ENCODE results near the gene ARMH2. TPM values are rescaled to one million over a fixed set of nuclear protein-coding genes. Genes with fewer than 3 reads are reported as not detected.

ARMH2 gene
- total and polyA plus RNA-seq, 5 donors from 2014 or later, result 0.27 to 1.8 (median 0.29) TPM; not detected in 2

DNA sequence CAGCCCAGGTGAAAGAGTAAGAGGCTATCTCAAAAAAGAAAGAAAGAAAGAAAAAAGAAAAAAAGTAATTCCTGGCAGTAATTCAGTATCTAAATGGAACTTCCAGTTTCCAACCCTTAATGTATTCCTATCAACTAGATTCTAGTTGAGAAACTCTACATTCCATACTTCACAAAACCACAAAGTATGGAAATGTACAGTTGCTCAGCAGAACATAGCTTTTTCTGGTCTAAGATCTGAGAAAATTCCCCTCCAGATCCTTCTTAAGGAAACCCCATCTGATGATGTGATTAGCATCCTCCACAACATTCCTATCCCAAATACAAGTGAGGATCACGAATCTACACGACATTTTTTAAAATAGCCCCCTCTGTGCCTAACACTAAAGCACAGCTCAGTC lies 3.6 kb downstream of the ARMH2 start:
- Histone ChIP-seq H3K36me3 (ENCODE audit: control insufficient read depth, insufficient read depth, low read length) (no peaks in the 10 kb centered on the region), H3K27ac (ENCODE audit: insufficient read depth, low read length, poor library complexity, severe bottlenecking) (no peak overlapping the region), H3K27me3 (ENCODE audit: control insufficient read depth, insufficient read depth, low read length) (no peaks in the 10 kb centered on the region), H3K9me3 (ENCODE audit: control insufficient read depth in 2 of 2, low read length in 2 of 2) (no peaks in the 10 kb centered on the region), H3K4me1 (ENCODE audit: control insufficient read depth, insufficient read depth, low read length, poor library complexity, severe bottlenecking) (no peaks in the 10 kb centered on the region), H3K4me3 (ENCODE audit: low read depth, low read length) (no peak overlapping the region)
- Mint-ChIP-seq H3K27me3 (peaks cover 4% of the 10 kb centered on the region), H3K4me3 (no peak overlapping the region), H3K36me3 (peaks cover 4% of the 10 kb centered on the region), H3K4me1 (peaks cover 0 to 9% (median 7%) of the 10 kb centered on the region in 4 donors), H3K27ac (peak overlapping the region in 1 of 3 donors; percentile 4), H3K9me3 (no peaks in the 10 kb centered on the region)
- DNase-seq, result no peak
- no peak for ATAC-seq (ENCODE audit: low read depth in 2 of 2)

DNA sequence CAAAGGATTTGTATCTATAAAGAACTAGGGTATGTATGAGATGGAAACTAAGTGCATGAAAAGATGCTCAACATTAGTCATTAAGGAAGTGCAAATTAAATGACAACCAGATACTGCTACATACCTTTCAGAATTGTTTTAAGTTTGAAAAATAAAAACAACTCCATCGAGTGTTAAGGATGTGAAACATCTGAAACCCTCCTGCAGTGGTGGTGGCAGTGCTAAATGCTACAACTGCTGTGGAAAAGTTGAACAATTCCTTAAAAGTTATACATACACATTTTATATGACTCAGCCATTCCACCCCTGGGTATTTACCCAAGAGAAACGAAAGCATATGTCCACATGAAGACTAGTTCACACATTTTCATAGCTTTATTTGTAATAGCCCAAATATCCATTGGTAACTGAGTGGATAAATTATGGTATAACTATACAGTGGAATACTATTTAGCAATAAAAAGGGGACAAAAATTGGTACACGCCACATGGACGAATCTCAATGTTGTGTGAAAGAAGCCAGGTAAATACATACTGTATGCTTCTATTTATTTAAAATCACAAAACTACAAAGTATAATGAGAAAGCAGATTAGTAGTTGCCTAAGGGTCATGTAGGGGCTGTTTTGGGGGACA lies 10.6 kb downstream of the ARMH2 start:
- Histone ChIP-seq H3K27ac (ENCODE audit: insufficient read depth, low read length, poor library complexity, severe bottlenecking) (no peak overlapping the region), H3K4me1 (ENCODE audit: control insufficient read depth, insufficient read depth, low read length, poor library complexity, severe bottlenecking) (no peaks in the 10 kb centered on the region), H3K9me3 (ENCODE audit: control insufficient read depth in 2 of 2, low read length in 2 of 2) (no peaks in the 10 kb centered on the region), H3K27me3 (ENCODE audit: control insufficient read depth, insufficient read depth, low read length) (no peaks in the 10 kb centered on the region), H3K36me3 (ENCODE audit: control insufficient read depth, insufficient read depth, low read length) (peaks cover 22% of the 10 kb centered on the region), H3K4me3 (ENCODE audit: low read depth, low read length) (no peak overlapping the region)
- H3K36me3 Mint-ChIP-seq, result peaks cover 25% of the 10 kb centered on the region
- ATAC-seq (ENCODE audit: low read depth in 2 of 2) (no peak), DNase-seq (no peak)
- H3K4me3 Mint-ChIP-seq, result no peak overlapping the region
- no peaks in the 10 kb centered on the region for H3K9me3 Mint-ChIP-seq
- H3K27me3 Mint-ChIP-seq, result no peaks in the 10 kb centered on the region
- peak overlapping the region in 1 of 3 donors; percentile 11 for H3K27ac Mint-ChIP-seq
- H3K4me1 Mint-ChIP-seq, result peaks cover 0 to 5% (median 0%) of the 10 kb centered on the region in 4 donors

DNA sequence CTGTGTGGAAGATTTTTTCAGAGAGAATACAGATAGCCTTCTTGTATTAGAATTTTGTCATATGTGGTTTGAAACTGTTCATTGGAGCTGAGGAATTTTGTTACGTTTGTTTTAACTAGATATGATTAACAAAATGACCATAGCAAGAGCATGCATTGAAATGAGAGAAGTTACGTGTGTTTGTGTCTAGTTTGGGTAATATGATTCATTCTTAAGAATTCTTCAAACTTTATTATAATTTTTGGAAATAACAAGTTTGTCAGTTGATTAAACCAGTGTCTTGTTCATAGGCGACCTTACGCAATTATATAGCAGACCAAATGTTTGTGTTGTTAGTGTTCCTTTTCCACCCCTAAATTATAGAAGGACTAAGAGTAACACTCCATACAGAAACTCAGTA lies 18.5 kb downstream of the ARMH2 start:
- ATAC-seq (ENCODE audit: low read depth in 2 of 2) (no peak), DNase-seq (no peak)
- no peaks in the 10 kb centered on the region for H3K27me3 ChIP-seq (ENCODE audit: control insufficient read depth, insufficient read depth, low read length)
- H3K4me1 Mint-ChIP-seq, result peaks cover 14 to 38% (median 27%) of the 10 kb centered on the region in 4 donors
- no peak overlapping the region for H3K4me3 ChIP-seq (ENCODE audit: low read depth, low read length)
- peaks cover 24% of the 10 kb centered on the region for H3K36me3 Mint-ChIP-seq
- H3K9me3 Mint-ChIP-seq, result no peaks in the 10 kb centered on the region
- H3K27me3 Mint-ChIP-seq, result no peaks in the 10 kb centered on the region
- peaks cover 26% of the 10 kb centered on the region for H3K36me3 ChIP-seq (ENCODE audit: control insufficient read depth, insufficient read depth, low read length)
- H3K27ac Mint-ChIP-seq, result peak overlapping the region in 1 of 3 donors; percentile 43
- H3K4me3 Mint-ChIP-seq, result peak overlapping the region in 1 of 4 donors; percentile 40
- H3K9me3 ChIP-seq (ENCODE audit: control insufficient read depth in 2 of 2, low read length in 2 of 2), result no peaks in the 10 kb centered on the region
- no peak overlapping the region for H3K27ac ChIP-seq (ENCODE audit: insufficient read depth, low read length, poor library complexity, severe bottlenecking)
- peaks cover 19% of the 10 kb centered on the region for H3K4me1 ChIP-seq (ENCODE audit: control insufficient read depth, insufficient read depth, low read length, poor library complexity, severe bottlenecking)

DNA sequence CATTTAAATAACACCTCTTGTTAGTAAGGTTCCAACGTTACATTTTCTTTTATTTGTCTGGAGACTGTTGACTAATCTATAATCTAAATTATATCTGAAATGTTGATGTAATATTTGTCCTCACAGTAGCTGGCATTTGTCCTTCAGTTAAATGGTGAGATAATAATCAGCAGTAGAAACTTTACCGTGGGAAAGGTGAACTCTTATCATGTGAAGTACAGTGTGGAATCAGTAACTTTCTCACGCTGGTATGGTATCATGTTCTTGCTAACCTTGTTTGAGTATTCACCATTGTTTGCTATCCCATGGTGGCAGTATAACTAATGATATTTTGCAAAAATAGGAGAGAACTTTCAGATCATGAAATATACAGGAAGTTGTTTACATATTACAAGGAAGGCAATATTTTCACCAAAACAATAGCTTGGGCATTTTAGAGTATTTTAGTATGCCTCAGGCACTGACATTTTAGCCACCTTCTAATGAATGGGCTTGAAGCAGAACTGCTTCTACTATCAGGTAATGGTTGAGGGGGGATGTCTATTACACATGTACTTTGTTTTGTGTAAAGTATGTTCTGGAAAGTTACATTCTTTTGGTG lies 19.2 kb downstream of the ARMH2 start:
- Histone ChIP-seq H3K27ac (ENCODE audit: insufficient read depth, low read length, poor library complexity, severe bottlenecking) (no peak overlapping the region), H3K9me3 (ENCODE audit: control insufficient read depth in 2 of 2, low read length in 2 of 2) (no peaks in the 10 kb centered on the region), H3K4me1 (ENCODE audit: control insufficient read depth, insufficient read depth, low read length, poor library complexity, severe bottlenecking) (peaks cover 21% of the 10 kb centered on the region), H3K36me3 (ENCODE audit: control insufficient read depth, insufficient read depth, low read length) (peaks cover 24% of the 10 kb centered on the region), H3K27me3 (ENCODE audit: control insufficient read depth, insufficient read depth, low read length) (no peaks in the 10 kb centered on the region), H3K4me3 (ENCODE audit: low read depth, low read length) (peak overlapping the region; percentile 38)
- no peaks in the 10 kb centered on the region for H3K9me3 Mint-ChIP-seq
- H3K36me3 Mint-ChIP-seq, result peaks cover 21% of the 10 kb centered on the region
- peak overlapping the region in 2 of 3 donors; percentile 43 to 97 for H3K27ac Mint-ChIP-seq
- DNase-seq, result no peak
- H3K4me3 Mint-ChIP-seq, result peak overlapping the region in 2 of 4 donors; percentile 21 to 40
- peaks cover 14 to 38% (median 27%) of the 10 kb centered on the region in 4 donors for H3K4me1 Mint-ChIP-seq
- ATAC-seq (ENCODE audit: low read depth in 2 of 2), result no peak
- H3K27me3 Mint-ChIP-seq, result peaks cover 4% of the 10 kb centered on the region

DNA sequence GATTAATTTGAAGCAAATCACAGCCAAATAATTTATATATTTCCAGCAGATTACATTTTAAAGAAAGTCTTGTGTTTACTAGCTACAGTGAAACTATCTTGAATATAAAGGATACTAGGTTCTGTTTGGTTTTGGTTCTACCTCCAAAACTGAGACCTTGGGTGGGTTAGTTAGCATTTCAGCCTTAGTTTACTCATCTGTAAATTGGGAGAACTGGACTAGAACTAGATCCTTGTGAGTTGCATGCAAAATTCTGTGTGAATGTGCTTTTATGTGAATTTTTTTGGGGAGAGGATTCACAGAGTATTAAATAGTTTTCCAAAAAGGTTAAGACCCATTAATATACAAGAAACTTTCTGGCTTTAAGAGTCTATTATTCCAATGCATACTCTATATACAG lies 19.8 kb downstream of the ARMH2 start:
- Histone ChIP-seq H3K4me1 (ENCODE audit: control insufficient read depth, insufficient read depth, low read length, poor library complexity, severe bottlenecking) (peaks cover 25% of the 10 kb centered on the region), H3K9me3 (ENCODE audit: control insufficient read depth in 2 of 2, low read length in 2 of 2) (no peaks in the 10 kb centered on the region), H3K27me3 (ENCODE audit: control insufficient read depth, insufficient read depth, low read length) (no peaks in the 10 kb centered on the region), H3K36me3 (ENCODE audit: control insufficient read depth, insufficient read depth, low read length) (peaks cover 19% of the 10 kb centered on the region), H3K27ac (ENCODE audit: insufficient read depth, low read length, poor library complexity, severe bottlenecking) (no peak overlapping the region), H3K4me3 (ENCODE audit: low read depth, low read length) (peak overlapping the region; percentile 39)
- Mint-ChIP-seq H3K9me3 (no peaks in the 10 kb centered on the region), H3K27me3 (peaks cover 4% of the 10 kb centered on the region), H3K36me3 (peaks cover 17% of the 10 kb centered on the region), H3K4me3 (peak overlapping the region in 2 of 4 donors; percentile 40 to 70), H3K4me1 (peaks cover 14 to 38% (median 27%) of the 10 kb centered on the region in 4 donors), H3K27ac (no peak overlapping the region)
- DNase-seq (no peak), ATAC-seq (ENCODE audit: low read depth in 2 of 2) (no peak)

DNA sequence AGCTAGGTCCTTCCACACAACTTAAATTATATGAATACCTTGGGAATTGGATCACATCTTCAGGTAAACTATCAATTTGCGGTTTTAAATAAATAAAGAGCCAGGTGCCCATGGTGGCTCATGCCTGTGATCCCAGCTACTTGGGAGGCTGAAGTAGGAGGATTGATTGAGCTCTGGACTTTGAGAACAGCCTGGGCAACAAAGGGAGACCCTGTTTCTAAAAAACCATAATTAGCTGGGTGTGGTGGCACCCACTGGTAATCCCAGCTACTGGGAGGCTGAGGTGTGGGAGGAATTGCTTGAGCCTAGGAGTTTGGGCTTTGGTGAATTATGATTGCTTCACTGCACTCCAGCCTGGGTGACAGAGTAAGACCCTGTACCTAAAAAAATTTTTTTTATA lies 20.6 kb downstream of the ARMH2 start:
- peaks cover 25% of the 10 kb centered on the region for H3K4me1 ChIP-seq (ENCODE audit: control insufficient read depth, insufficient read depth, low read length, poor library complexity, severe bottlenecking)
- peaks cover 17% of the 10 kb centered on the region for H3K36me3 Mint-ChIP-seq
- H3K36me3 ChIP-seq (ENCODE audit: control insufficient read depth, insufficient read depth, low read length), result peaks cover 17% of the 10 kb centered on the region
- peaks cover 4% of the 10 kb centered on the region for H3K27me3 Mint-ChIP-seq
- no peak overlapping the region for H3K4me3 ChIP-seq (ENCODE audit: low read depth, low read length)
- no peak for DNase-seq
- no peaks in the 10 kb centered on the region for H3K9me3 Mint-ChIP-seq
- peak overlapping the region in 1 of 3 donors; percentile 26 for H3K27ac Mint-ChIP-seq
- no peaks in the 10 kb centered on the region for H3K27me3 ChIP-seq (ENCODE audit: control insufficient read depth, insufficient read depth, low read length)
- ATAC-seq (ENCODE audit: low read depth in 2 of 2), result no peak
- H3K27ac ChIP-seq (ENCODE audit: insufficient read depth, low read length, poor library complexity, severe bottlenecking), result no peak overlapping the region
- peaks cover 14 to 38% (median 27%) of the 10 kb centered on the region in 4 donors for H3K4me1 Mint-ChIP-seq
- H3K9me3 ChIP-seq (ENCODE audit: control insufficient read depth in 2 of 2, low read length in 2 of 2), result no peaks in the 10 kb centered on the region
- peak overlapping the region in 2 of 4 donors; percentile 49 to 100 for H3K4me3 Mint-ChIP-seq

DNA sequence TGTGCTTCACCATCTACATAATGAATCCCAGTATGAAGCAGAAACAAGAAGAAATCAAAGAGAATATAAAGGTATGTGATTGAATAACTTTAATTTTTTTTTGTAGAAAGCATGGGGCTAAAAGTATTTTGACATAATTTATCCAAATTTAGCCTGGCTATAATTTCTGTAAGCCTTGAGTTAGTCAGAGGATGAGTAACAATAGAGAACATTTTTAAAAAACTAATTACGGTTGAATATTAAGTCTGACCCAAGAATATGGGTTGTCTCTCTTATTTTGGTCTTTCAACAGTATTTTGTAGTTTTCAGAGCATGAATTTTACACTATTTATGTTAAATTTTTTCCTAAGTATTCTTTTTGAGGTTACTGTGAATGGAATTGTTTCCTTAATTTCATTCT lies 21.5 kb downstream of the ARMH2 start:
- H3K27me3 ChIP-seq (ENCODE audit: control insufficient read depth, insufficient read depth, low read length), result no peaks in the 10 kb centered on the region
- peaks cover 25% of the 10 kb centered on the region for H3K4me1 ChIP-seq (ENCODE audit: control insufficient read depth, insufficient read depth, low read length, poor library complexity, severe bottlenecking)
- Mint-ChIP-seq H3K27ac (no peak overlapping the region), H3K36me3 (peaks cover 15% of the 10 kb centered on the region), H3K9me3 (no peaks in the 10 kb centered on the region), H3K4me3 (peak overlapping the region in 1 of 4 donors; percentile 100), H3K4me1 (peaks cover 14 to 38% (median 27%) of the 10 kb centered on the region in 4 donors), H3K27me3 (peaks cover 4% of the 10 kb centered on the region)
- ATAC-seq (ENCODE audit: low read depth in 2 of 2) (no peak), DNase-seq (no peak)
- H3K4me3 ChIP-seq (ENCODE audit: low read depth, low read length), result peak overlapping the region; percentile 89
- peaks cover 9% of the 10 kb centered on the region for H3K36me3 ChIP-seq (ENCODE audit: control insufficient read depth, insufficient read depth, low read length)
- H3K27ac ChIP-seq (ENCODE audit: insufficient read depth, low read length, poor library complexity, severe bottlenecking), result no peak overlapping the region
- H3K9me3 ChIP-seq (ENCODE audit: control insufficient read depth in 2 of 2, low read length in 2 of 2), result no peaks in the 10 kb centered on the region
